GM18907 (cell line): ENCODE measurements around the gene IL4.
"Not testable (repeated sequence)": the region's sequence is repeated elsewhere in the genome, so short reads cannot be mapped to it uniquely, and the experiment has no call there.

Source experiments
- ATAC-seq: cut with Tn5 transposase; IDR thresholded peaks from one replicate; pipeline ENCODE4 v1.9.1; 2021; ENCODE audit warnings: mild to moderate bottlenecking, moderate library complexity; ENCODE audit not compliant: unreplicated experiment

The IL4 gene

DNA sequence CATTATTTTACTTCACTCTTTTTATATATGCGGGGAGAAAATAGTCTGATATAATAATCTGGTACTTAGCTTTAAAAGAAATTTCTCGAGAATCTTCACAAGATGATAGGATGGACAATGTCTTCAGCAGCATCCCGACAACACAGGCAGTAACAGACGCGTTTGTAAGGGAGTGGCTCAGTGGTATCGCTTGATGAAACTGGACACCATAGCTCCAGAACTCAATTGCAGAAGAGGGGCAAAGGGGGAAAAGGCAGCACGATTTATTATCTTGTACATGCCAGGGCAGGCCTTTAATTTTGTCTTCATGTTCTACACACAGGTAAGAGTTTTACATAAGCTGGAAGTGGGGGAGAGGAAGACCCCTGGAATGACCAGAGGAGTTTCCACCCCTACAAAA, 15.7 kb downstream of the IL4 start:
- ATAC-seq, result no peak

DNA sequence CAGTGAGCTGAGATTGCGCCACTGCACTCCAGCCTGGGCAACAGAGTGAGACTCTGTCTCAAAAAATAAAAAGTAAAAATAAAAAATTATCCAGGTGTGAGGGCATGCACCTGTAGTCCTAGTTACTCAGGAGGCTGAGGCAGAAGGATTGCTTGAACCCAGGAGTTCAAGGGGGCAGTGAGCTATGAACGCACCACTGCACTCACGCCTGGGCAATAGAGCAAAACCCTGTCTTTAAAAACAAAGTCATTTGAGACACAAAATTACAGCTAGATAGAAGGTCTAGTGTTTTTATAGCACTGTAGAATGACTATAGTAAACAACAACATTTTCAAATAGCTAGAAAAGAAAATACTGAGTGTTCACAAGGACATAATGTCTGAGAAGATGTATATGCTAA, 16.4 kb downstream of the IL4 start:
- no peak for ATAC-seq

DNA sequence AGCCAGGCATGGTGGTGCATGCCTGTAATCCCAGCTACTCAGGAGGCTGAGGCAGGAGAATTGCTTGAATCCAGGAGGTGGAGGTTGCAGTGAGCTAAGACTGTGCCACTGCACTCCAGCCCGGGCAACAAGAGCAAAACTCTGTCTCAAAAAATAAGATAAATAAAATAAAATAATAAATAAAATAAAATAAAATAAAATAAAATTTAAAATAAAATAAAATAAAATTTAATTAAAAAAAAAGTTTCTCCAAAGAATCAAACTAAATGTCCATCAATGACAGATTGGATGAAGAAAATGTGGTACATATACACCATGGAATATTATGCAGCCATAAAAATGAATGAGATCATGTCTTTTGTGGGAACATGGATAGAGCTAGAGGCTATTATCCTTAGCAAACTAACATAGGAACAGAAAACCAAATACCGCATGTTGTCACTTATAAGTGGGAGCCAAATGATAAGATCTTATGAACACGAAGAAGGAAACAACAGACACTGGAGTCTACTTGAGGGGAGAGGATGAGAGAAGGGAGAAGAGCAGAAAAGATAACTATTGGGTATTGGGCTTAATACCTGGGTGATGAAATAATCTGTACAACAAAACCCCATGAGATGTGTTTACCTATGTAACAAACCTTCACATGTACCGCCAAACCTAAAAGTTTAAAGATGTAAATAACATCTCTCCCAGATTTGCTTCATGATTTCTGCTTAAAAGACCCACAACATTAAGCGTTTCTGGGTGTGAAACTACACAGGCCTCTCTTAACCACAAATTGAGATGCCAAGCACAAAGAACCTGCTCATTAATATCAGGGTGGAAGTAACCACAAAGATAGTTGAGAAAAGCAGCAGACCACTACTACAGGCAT, 18.2 kb downstream of the IL4 start:
- ATAC-seq, result not testable (repeated sequence)

DNA sequence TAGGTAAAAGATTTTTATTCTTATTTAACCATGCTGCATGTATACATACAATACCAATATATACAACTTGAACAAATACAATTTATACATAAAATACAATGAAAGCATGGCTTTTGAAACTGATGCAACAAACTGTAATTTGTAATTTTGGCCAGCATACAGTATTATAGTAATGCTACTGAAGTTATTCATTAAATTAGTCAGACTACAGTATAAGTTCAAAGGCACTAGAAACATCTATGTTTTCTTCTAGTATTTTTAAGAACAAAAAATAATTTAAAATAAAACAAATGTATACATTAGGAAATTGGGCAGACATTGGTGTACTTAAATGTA, 18.8 kb downstream of the IL4 start:
- no peak for ATAC-seq

DNA sequence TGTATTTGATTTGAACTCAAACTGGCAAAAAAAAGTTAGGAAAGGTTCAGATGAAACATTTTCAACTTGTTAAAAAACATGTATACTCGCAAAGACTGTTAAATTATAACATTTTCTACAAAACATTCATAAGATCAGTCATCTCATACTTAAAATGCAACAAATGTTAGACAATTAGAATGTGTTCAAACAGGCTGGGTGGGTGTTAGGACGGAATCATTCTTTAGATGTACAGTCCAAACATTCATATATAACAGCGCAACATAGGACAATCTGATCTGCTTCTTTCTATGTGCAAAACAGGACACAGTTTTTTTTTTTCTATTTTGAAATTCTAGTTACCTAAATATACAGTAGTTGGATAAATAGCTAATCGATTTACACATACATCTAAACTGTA, 22.2 kb downstream of the IL4 start:
- ATAC-seq, result no peak

DNA sequence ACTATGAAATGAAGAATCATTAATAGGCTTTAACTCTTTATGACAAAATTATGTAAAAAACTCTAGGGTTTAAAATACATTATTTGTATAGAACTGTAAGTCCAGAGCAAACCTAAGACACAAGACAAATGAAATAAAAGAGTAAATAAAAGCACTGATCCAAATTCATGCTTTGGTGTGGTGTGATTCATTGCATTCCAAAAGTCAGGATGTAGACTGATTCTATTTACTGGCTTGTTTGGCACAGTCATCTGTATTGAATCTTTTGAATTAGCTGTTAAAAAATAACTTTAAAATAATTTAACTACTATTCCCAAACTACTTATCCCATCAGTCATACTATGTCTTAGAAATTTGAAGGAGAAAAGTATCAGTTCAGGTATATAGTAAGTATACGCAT, 31.1 kb downstream of the IL4 start:
- no peak for ATAC-seq

DNA sequence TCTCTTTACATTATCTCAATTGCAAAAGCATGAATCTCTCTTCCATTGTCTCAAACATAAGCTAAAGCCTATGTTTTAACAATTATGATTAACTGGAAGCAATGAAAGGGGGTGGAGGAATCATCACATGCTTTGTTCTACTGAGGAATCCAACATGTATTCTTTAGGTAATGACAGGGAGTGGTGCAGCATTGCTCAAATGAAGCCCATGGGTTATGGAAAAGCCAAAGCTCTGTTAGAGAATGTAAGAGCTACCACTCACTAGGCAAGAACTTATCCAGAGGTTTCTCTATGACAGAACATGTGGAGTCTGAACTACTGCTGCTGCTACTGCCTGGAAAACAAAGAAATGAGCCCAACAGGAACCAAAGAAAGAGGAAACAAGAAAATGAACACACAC, 34.9 kb downstream of the IL4 start:
- no peak for ATAC-seq

DNA sequence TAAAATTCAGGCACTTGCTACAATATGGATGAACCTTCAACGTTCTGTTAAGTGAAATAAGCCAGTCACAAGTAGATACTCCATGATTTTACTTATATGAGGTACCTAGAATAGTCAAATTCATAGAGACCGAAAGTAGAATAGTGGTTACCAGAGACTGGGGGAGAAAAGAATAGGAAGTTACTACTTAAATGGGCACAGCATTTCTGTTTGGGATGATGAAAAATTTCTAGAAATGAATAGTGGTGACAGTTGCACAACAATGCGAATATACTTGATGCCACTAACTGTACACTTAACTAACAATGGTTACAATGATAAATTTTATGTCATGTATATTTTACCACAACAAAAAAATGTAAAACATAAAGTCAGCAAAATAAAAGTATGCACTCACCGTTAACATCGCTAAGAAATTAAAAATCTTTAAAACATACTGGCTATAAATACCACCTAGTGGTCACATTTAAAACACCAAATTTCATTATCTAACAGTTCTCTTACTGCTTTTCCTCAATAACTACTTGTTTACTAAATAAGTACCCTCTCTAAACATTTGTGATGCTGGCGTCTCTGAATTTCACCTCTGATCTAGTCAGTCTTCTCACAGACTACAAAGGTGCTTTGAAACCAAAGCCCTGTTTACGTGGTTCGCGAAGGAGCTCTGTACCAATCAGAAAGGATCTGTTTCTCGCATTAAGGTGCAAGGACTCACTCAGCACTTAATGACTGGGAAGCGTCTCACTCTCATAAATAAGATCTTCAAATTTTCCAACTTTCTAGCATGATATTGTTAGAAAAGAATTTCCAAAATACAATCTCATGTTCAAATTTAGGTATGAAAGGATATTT, 40.9 kb downstream of the IL4 start:
- ATAC-seq, result no peak

DNA sequence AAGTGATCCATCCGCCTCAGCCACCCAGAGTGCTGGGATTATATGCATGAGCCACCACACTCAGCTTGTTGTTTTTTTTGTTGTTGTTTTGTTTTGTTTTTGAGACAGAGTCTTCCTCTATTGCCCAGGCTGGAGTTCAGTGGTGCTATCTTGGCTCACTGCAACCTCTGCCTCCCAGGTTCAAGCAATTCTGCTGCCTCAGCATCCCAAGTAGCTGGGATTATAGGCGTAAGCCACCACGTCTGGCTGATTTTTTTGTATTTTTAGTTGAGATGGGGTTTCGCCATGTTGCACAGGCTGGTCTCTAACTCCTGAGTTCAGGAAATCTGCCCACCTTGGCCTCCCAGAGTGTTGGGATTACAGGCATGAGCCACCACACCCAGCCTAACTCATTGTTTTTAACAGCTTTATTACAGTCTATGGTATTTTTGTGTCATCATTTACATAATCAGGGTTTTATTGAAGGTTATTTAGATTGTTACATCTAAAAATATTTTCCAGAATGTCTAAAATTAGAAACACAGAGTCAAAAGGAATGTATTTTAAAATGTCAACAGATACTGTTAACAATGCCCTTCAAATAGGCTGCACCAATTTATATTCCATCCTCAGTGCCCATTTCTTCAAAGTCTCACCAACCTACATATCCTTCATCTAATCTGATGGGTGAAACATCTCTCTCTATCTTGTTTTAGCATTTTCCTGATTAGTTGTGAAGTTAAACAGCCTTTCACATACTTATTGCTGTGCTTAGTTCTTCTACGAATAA, 44.9 kb downstream of the IL4 start:
- no peak for ATAC-seq

DNA sequence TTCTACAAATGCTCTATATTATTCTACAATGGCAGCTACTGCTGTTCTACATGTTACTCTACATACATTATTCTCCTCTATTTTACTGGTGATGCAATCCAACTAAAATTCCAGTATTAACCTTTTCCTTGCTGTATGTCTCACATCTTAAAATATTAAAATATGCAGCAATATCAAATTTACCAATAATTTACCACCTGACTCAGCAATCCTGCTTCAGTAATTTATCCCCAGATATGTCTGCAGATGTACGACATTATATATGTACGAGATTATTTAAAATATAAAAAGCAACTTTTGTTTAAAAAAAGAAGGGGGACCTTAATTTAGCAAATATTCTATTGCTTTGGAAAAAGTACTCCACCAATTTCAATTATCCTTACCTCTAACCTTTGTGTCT, 52.0 kb downstream of the IL4 start:
- ATAC-seq, result no peak

DNA sequence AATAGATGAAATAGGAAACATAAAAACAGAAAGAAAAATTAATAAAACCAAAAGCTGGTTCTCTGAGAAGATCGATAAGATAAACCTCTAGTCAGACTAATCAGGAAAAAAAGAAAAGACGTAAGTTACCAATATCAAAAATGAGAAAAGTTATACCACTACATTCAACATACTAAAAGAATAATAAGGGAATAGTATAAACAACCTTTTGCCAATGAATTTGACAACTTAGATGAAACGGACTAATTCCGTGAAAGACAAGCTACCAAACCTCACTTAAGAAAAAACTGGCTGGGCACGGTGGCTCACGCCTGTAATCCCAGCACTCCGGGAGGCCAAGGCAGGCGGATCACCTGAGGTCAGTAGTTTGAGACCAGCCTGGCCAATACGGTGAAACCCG, 56.1 kb downstream of the IL4 start:
- ATAC-seq, result no peak
